ENCODE results near the gene OR51G2.
"Not testable (repeated sequence)": the region's sequence is repeated elsewhere in the genome, so short reads cannot be mapped to it uniquely, and the experiment has no call there.

OR51G2 gene

GRCh38 chr11:4919250-4919649, at the start of gene OR51G2:
Gene OR51G2, minus strand, starts transcription at chr11:4919350. Its CDS starts 3,687 bp downstream, at chr11:4915663.
- no peak for DNase-seq (ENCODE audit: low read depth in 4 of 4, low spot score in 1 of 4)

GRCh38 chr11:4962816-4963215, 43.7 kb upstream of the OR51G2 start:
- DNase-seq (ENCODE audit: low read depth in 4 of 4, low spot score in 1 of 4), result no peak

- DNase-seq (ENCODE audit: low read depth in 4 of 4, low spot score in 1 of 4), result no peak
Measured at GRCh38 chr11:4960877-4961276, 41.7 kb upstream of the OR51G2 start.

- DNase-seq (ENCODE audit: low read depth in 4 of 4, low spot score in 1 of 4), result no peak
Measured at GRCh38 chr11:4957396-4957795, 38.2 kb upstream of the OR51G2 start.

GRCh38 chr11:4955613-4956012, 36.5 kb upstream of the OR51G2 start, which contains the start of gene OR51A2:
Gene OR51A2, minus strand, starts transcription at chr11:4955713. Its CDS starts 0 bp downstream, at chr11:4955713.
- not testable (repeated sequence) for DNase-seq (ENCODE audit: low read depth in 4 of 4, low spot score in 1 of 4)

GRCh38 chr11:4947505-4947904, 28.4 kb upstream of the OR51G2 start, which contains the start of gene OR51A4:
Gene OR51A4, minus strand, starts transcription at chr11:4947605. Its CDS starts 505 bp downstream, at chr11:4947100.
- DNase-seq (ENCODE audit: low read depth in 4 of 4, low spot score in 1 of 4), result no peak

GRCh38 chr11:4936745-4937144, 17.6 kb upstream of the OR51G2 start:
- no peak for DNase-seq (ENCODE audit: low read depth in 4 of 4, low spot score in 1 of 4)

- DNase-seq (ENCODE audit: low read depth in 4 of 4, low spot score in 1 of 4), result no peak
Measured at GRCh38 chr11:4932751-4933150, 13.6 kb upstream of the OR51G2 start.

- DNase-seq (ENCODE audit: low read depth in 4 of 4, low spot score in 1 of 4), result no peak
Measured at GRCh38 chr11:4926608-4927007, 7.5 kb upstream of the OR51G2 start.

GRCh38 chr11:4924239-4924638, 5.1 kb upstream of the OR51G2 start, which contains the start of gene OR51G1:
Gene OR51G1, minus strand, starts transcription at chr11:4924339. Its CDS starts 0 bp downstream, at chr11:4924339.
- DNase-seq (ENCODE audit: low read depth in 4 of 4, low spot score in 1 of 4), result no peak

- DNase-seq (ENCODE audit: low read depth in 4 of 4, low spot score in 1 of 4), result no peak
Measured at GRCh38 chr11:4922304-4922703, 3.2 kb upstream of the OR51G2 start.

- no peak for DNase-seq (ENCODE audit: low read depth in 4 of 4, low spot score in 1 of 4)
Measured at GRCh38 chr11:4921796-4922195, 2.6 kb upstream of the OR51G2 start.

GRCh38 chr11:4916581-4916980, 2.6 kb downstream of the OR51G2 start:
- no peak for DNase-seq (ENCODE audit: low read depth in 4 of 4, low spot score in 1 of 4)

GRCh38 chr11:4903484-4903883, 15.7 kb downstream of the OR51G2 start, which contains the start of gene OR51A7:
Gene OR51A7, plus strand, starts transcription at chr11:4903783. Its CDS starts 3,587 bp downstream, at chr11:4907370.
- DNase-seq (ENCODE audit: low read depth in 4 of 4, low spot score in 1 of 4), result no peak

GRCh38 chr11:4891996-4892640, 27.0 kb downstream of the OR51G2 start:
- no peak for DNase-seq (ENCODE audit: low read depth in 4 of 4, low spot score in 1 of 4)

- DNase-seq (ENCODE audit: low read depth in 4 of 4, low spot score in 1 of 4), result no peak
Measured at GRCh38 chr11:4890279-4890678, 28.9 kb downstream of the OR51G2 start.

- DNase-seq (ENCODE audit: low read depth in 4 of 4, low spot score in 1 of 4), result no peak
Measured at GRCh38 chr11:4887591-4887990, 31.6 kb downstream of the OR51G2 start.

GRCh38 chr11:4886186-4886585, 33.0 kb downstream of the OR51G2 start:
- no peak for DNase-seq (ENCODE audit: low read depth in 4 of 4, low spot score in 1 of 4)

- no peak for DNase-seq (ENCODE audit: low read depth in 4 of 4, low spot score in 1 of 4)
Measured at GRCh38 chr11:4884361-4884760, 34.8 kb downstream of the OR51G2 start.

GRCh38 chr11:4882543-4882942, 36.6 kb downstream of the OR51G2 start:
- no peak for DNase-seq (ENCODE audit: low read depth in 4 of 4, low spot score in 1 of 4)

- no peak for DNase-seq (ENCODE audit: low read depth in 4 of 4, low spot score in 1 of 4)
Measured at GRCh38 chr11:4881860-4882500, 37.2 kb downstream of the OR51G2 start, which contains the start of gene OR51T1. Gene OR51T1, plus strand, starts transcription at chr11:4881900. Its CDS starts 0 bp downstream, at chr11:4881900.

GRCh38 chr11:4881188-4881587, 38.0 kb downstream of the OR51G2 start:
- no peak for DNase-seq (ENCODE audit: low read depth in 4 of 4, low spot score in 1 of 4)

Data from stimulated activated CD4-positive, alpha-beta T cell treated with anti-CD3 and anti-CD28 coated beads, Interleukin-1b, Interleukin-23, amount 100 ng/mL, for 24 hours (primary cell).